Right cardiac atrium (tissue), 5 donors: Measurements from ENCODE around the gene HNRNPU. TPM values are rescaled to one million over a fixed set of nuclear protein-coding genes. Genes with fewer than 3 reads are reported as not detected.

Experiments used
- ATAC-seq, 2 donors: fragments of 200-7000 bp; cut with Tn5 transposase; one replicate each; pipeline versions ENCODE4 v1.8.0 to v1.9.1; 2020; ENCODE audit warnings: moderate library complexity in 2 of 2, mild to moderate bottlenecking in 1 of 2
- DNase-seq, 3 donors: peaks; one replicate each; pipeline ENCODE4 v3.0.0-alpha.2; 2020
- H3K27ac ChIP-seq: one replicate; pipeline ENCODE4 v1.5.1; 2013; ENCODE audit warnings: mild to moderate bottlenecking, low read length, control low read depth, moderate library complexity
- H3K27me3 ChIP-seq: one replicate; pipeline ENCODE4 v1.6.1; 2013; ENCODE audit not compliant: control insufficient read depth, insufficient read depth
- H3K4me1 ChIP-seq: one replicate; pipeline ENCODE4 v1.6.1; 2013; ENCODE audit warnings: low read length; ENCODE audit not compliant: control insufficient read depth, insufficient read depth
- H3K4me3 ChIP-seq: one replicate; pipeline ENCODE4 v1.5.1; 2013; ENCODE audit warnings: low read length, control low read depth
- H3K9me3 ChIP-seq: one replicate; pipeline ENCODE4 v1.6.1; 2013; ENCODE audit warnings: low read length; ENCODE audit not compliant: control insufficient read depth
- WGBS: extraction: QIAGEN DNeasy Blood & Tissue Kit; methylation state at CpG from one replicate; pipeline ENCODE4 v1.1.7; 2013; 5-methylcytosine and 5-hydroxymethylcytosine counted together
- intact Hi-C, 4 donors: fragments of 100-400 bp; cut with DNase I; formaldehyde crosslinking; loops; one replicate each; pipeline versions ENCODE4 v1.11.0 to v1.14.0; 2022 to 2023
- long read RNA-seq, 4 donors: library from polyadenylated mRNA; unstranded; transcript quantifications; one replicate each; pipeline ENCODE4 v2.0.0, GENCODE V29; 2020 to 2021
- polyA plus RNA-seq: library from polyadenylated mRNA; stranded (reverse); fragments of 200-250 nt; gene quantifications from one replicate; pipeline ENCODE4 v1.2.3, GENCODE V29; 2013
- total RNA-seq, 4 donors: library from RNA; stranded (reverse); fragmentation: NEBNext Ultra II Directional; extraction: Animal tissue kit (Norgen Biotek cat#: 25700); gene quantifications; one replicate each; pipeline ENCODE4 v1.2.1, GENCODE V29; 2021
- donor health status: healthy with polysubstance abuse.
- donor health status: DM: no; HTN: yes; CAD: no.
- donor health status: DM: no; HTN: no; CAD: no.
- donor health status: DM: no; HTN: yes; CAD: no; lungs with severe emphysema.
- donor health status: DM: yes; HTN: yes; CAD: no.

HNRNPU gene
- total RNA-seq (100 to 1,000 TPM; 180 to 194 (median 184) TPM), polyA plus RNA-seq (112 TPM)
- long read RNA-seq, donor 1, full-length matches to known transcripts: 335 of 381 reads
- long read RNA-seq, donor 1, partial matches to known transcripts: 42 of 381 reads
- long read RNA-seq, donor 1, other reads (novel, unspliced or antisense): 4 of 381 reads
- long read RNA-seq, donor 2, full-length matches to known transcripts: 117 of 137 reads
- long read RNA-seq, donor 2, partial matches to known transcripts: 15 of 137 reads
- long read RNA-seq, donor 2, other reads (novel, unspliced or antisense): 5 of 137 reads
- long read RNA-seq, donor 3, full-length matches to known transcripts: 105 of 189 reads
- long read RNA-seq, donor 3, partial matches to known transcripts: 67 of 189 reads
- long read RNA-seq, donor 3, other reads (novel, unspliced or antisense): 17 of 189 reads
- long read RNA-seq, donor 4, full-length matches to known transcripts: 137 of 157 reads
- long read RNA-seq, donor 4, partial matches to known transcripts: 13 of 157 reads
- long read RNA-seq, donor 4, other reads (novel, unspliced or antisense): 7 of 157 reads

DNA sequence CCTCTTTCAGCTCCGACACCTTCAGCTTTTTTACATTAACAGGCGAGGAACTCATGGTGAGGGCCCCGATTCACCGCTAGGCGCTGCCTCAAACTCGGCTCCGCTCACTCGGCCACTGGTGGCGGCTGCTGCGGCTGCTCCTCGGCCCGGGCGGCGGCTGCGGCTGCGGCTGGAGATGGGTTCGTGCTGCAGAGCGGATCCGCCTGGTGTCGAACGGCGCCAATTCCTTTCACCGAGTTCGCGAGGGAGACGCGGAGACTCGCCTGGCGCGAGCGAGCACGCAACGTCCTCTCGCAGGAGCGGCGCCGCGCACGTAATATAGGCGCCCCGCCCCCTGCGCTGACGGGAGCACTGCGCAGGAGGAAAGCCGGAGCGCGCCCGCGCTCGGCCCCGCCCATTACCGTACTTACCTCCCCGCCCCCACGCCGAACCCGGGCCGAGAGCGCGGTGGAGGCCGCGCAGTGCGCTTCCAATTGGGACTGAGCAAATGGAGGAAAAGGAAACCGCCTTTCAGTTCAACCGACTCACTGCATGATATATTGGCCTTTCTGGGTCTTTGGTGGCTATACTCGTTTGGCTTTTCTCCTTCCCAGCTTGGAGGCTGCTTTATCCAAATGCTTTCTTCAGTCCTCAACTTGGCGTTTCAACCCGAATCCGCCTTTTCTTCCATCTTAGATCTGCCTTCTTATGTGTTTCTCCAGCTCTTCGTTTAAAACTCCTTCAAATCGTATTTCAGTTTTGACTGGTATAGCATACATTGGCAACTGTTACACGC is at the start of gene HNRNPU:
TSS of gene HNRNPU (minus strand) at position 291 of the 775 bp plus-strand sequence. CDS start at position 55, 236 bp downstream.
- DNase-seq (peak; percentile 98 to 100 (median 99)), ATAC-seq (peak; percentile 95 to 96)
- H3K27ac ChIP-seq: peak within 1 kb of the TSS; percentile 98
- H3K9me3 ChIP-seq: no peaks in the 10 kb centered on the region
- H3K4me3 ChIP-seq: peak within 1 kb of the TSS; percentile 90
- intact Hi-C loops: loop anchor here (2.0 to 10.0 kb wide), 6 partner anchors 100 to 180 kb away; a partner anchor contains a TSS
- no peaks in the 10 kb centered on the region for H3K27me3 ChIP-seq
- H3K4me1 ChIP-seq: peaks cover 5% of the 10 kb centered on the region
- WGBS: under 1% methylated on average over 71 of the region's 71 CpGs

DNA sequence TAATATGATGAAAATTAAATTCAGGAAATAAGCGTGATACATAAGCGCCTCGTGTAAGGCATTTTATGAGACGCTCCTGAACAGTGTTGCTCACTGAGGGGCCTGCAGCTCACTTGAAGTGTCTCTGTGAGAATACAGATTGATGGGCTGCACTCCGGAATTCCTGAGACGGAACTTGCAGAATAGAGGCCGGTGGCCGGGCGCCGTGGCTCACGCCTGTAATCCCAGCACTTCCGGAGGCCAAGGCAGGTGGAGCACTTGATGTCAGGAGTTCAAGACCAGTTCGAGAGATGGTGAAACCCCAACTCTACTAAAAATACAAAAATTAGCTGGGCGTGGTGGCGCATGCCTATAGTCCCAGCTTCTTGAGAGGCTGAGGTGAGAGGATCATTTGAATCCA is 49.5 kb upstream of the HNRNPU start:
- H3K9me3 ChIP-seq: no peaks in the 10 kb centered on the region
- no peaks in the 10 kb centered on the region for H3K27me3 ChIP-seq
- no peaks in the 10 kb centered on the region for H3K4me1 ChIP-seq
- H3K27ac ChIP-seq: no peak overlapping the region
- 94% methylated on average over 15 of the region's 15 CpGs for WGBS
- DNase-seq (no peak), ATAC-seq (no peak)
- intact Hi-C loops: no loop called here
- H3K4me3 ChIP-seq: no peak overlapping the region

DNA sequence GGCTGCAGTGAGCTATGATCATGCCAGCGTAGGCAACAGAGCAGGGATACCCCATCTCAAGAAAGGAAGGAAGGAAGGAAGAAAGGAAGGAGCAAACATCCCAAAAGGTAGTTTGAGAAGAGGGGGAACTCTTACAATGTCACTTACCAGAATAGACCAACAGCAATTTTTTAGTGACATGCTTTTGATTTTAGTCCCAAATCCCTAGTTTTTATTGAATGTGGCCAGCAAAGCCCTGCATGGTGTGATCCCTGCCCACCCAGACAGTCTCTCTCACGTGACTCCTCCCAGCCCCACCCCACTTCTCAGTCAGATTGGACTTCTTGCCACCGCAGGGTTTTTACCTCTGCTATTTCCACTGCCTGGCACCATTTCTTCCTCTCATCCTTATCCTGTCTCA is 39.8 kb upstream of the HNRNPU start:
- Histone ChIP-seq H3K4me1 (no peaks in the 10 kb centered on the region), H3K4me3 (no peak overlapping the region), H3K27ac (no peak overlapping the region), H3K9me3 (no peaks in the 10 kb centered on the region), H3K27me3 (no peaks in the 10 kb centered on the region)
- ATAC-seq (no peak), DNase-seq (no peak)
- intact Hi-C loops: no loop called here
- WGBS: 66% methylated on average over 3 of the region's 3 CpGs

DNA sequence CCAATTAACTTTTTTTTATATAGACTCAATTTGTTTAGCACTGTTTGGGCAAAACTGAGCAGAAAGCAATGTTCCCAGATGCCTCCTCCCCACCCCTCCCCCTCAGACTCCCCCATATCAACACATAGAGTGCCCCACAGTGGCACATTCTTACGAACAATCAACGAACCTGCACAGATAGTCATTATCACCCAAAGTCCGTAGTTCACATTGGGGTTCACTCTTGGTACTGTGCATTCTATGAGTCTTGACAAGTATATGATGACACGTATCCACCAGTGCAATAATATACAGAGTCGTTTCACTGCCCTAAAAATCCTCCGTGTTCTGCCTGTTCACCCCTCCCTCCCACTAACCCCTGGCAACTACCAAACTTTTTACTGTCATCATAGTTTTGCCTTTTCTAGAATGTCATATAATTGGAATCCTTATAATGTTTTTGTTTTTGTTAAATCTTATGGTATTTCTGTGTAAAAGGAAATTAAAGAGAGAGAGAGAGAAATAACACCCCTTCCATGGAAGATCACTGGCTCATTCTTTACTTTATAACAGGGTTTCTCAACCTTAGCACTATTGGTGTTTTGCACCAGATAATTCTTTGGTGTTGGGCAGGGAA is 37.2 kb upstream of the HNRNPU start:
- no peaks in the 10 kb centered on the region for H3K9me3 ChIP-seq
- H3K4me1 ChIP-seq: no peaks in the 10 kb centered on the region
- H3K27ac ChIP-seq: no peak overlapping the region
- H3K27me3 ChIP-seq: no peaks in the 10 kb centered on the region
- DNase-seq (no peak), ATAC-seq (no peak)
- no peak overlapping the region for H3K4me3 ChIP-seq
- intact Hi-C loops: no loop called here
- 47% methylated on average over 6 of the region's 6 CpGs for WGBS

DNA sequence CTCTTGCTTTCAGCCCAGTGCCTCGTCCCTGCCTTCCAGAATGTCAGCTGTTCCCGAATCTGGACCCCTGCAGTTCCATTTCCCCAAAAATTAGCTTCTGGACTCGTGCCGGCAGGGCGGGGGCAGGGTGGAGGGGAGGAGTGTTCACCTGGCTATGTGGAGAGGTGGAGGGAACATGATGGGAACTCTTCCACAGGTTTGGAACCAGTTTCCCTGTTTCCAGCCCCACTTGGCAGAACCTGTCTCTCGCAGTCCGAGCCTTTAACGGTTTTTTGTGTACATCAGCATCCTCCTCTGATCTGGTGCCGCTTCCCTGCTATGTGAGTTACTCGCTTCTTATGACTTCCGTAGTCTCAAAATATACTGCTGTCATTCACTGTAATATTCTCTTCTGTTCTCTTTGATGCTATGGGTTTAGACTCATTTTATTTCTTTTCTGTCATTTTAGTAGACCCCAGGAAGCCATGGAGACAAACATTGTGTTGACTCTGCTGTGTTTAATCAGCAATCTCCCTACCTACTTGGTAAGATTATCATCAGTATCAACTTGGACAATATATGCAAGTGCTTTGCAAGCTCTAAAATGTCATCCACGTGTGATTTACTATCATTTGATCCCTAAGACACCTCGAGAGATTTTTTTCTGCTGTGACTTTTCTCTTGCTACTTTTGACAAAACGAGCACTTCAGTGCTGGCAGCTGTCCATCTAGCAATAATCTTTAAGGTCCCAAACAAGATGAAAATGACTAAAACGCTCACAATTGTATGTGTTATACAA is 33.3 kb upstream of the HNRNPU start:
- intact Hi-C loops: no loop called here
- Histone ChIP-seq H3K27ac (no peak overlapping the region), H3K9me3 (no peaks in the 10 kb centered on the region), H3K27me3 (no peaks in the 10 kb centered on the region), H3K4me3 (no peak overlapping the region), H3K4me1 (no peaks in the 10 kb centered on the region)
- 83% methylated on average over 15 of the region's 15 CpGs for WGBS
- ATAC-seq (no peak), DNase-seq (no peak)

DNA sequence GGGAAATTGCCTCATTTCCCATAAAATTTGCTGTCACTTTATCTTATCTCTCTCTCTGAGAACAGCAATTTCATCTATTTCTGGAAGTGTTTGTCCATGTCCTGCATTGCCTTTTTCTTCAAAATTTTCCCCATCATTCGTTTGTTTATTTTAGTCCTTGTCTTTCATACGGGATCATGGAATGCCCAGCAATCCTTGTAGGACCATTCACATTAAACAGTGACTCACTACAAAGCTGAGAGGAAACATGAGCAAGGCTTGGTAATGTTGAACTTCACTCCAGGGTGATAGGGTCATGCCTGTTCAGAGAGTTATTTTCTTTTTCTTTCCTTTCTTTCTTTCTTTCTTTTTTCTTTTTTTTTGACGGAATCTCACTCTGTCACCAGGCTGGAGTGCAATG is 32.2 kb upstream of the HNRNPU start:
- H3K4me1 ChIP-seq: no peaks in the 10 kb centered on the region
- 60% methylated on average over 3 of the region's 3 CpGs for WGBS
- H3K27me3 ChIP-seq: no peaks in the 10 kb centered on the region
- ATAC-seq (no peak), DNase-seq (no peak)
- H3K9me3 ChIP-seq: no peaks in the 10 kb centered on the region
- intact Hi-C loops: no loop called here
- H3K4me3 ChIP-seq: no peak overlapping the region
- H3K27ac ChIP-seq: no peak overlapping the region

DNA sequence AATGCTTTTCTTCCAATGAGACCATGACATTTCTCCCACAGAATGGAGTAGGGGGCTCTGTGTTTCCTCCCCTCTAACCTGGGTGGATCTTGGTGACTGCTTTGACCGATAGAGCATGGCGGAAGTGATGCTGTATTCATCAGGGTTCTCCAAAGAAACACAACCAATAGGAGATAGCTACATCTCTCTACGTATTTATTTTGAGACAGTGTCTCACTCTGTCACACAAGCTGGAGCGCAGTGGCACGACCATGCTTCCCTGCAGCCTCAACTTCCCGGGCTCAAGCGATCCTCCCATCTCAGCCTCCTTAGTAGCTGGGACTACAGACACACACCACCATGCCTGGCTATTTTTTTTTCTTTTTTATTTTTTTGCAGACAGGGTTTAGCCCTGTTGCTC is 29.5 kb upstream of the HNRNPU start:
- Histone ChIP-seq H3K9me3 (no peaks in the 10 kb centered on the region), H3K27ac (no peak overlapping the region), H3K4me3 (no peak overlapping the region), H3K4me1 (no peaks in the 10 kb centered on the region), H3K27me3 (no peaks in the 10 kb centered on the region)
- intact Hi-C loops: no loop called here
- 90% methylated on average over 7 of the region's 7 CpGs for WGBS
- no peak for DNase-seq
- ATAC-seq: no peak

DNA sequence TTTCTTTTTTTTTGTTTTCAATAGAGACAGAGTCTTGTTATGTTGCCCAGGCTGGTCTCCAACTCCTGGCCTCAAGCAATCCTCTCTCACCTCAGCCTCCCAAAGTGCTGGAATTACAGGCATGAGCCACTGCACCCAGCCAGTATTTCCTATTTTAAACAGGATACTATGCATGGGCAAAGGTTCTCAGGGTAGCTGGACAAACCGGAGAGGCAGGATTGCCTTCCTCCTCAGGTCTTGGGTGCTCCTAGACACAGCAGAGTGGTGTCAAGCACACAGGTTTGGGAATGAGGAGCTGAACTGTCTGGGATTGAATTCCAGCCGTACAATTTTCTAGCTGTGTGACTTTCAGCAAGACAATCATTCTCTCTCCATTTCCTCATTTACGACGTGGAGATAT is 22.9 kb upstream of the HNRNPU start:
- no peaks in the 10 kb centered on the region for H3K27me3 ChIP-seq
- H3K27ac ChIP-seq: no peak overlapping the region
- H3K4me3 ChIP-seq: no peak overlapping the region
- WGBS: 93% methylated on average over 4 of the region's 4 CpGs
- intact Hi-C loops: no loop called here
- no peaks in the 10 kb centered on the region for H3K9me3 ChIP-seq
- no peak for ATAC-seq
- H3K4me1 ChIP-seq: no peaks in the 10 kb centered on the region
- DNase-seq: no peak

DNA sequence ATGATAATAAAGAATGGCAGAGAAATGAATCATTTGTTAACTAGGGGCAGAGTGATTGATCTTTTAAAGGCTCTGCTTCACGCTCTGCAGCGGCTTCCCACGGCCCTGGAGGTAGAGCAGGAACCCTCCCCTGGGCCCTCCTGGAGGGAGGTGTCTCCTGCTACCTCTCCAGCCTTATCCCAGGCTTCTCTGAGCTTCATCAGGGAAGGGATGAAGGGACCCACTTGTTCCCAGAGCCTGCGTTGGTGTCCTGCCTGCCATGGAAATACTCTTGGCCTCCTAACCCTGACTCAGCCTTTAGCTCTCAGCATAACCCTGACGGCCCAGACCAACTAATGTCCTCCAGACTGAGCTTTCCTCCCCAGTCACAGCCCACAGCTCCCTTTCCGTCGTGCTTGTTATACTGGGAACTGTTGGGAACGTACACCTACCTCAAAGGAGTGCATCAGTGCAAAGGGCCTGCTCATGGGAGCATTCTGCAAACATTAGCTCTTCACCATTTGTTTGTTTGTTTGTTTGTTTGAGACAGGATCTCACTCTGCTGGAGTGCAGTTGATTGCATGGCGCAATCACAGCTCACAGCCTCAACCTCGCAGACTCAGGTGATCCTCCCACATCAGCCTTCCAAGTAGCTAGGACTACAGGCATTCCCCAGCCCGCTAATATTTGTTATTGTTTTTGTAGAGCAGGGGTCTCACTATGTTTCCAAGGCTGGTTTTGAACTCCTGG is 17.4 kb upstream of the HNRNPU start:
- ATAC-seq (no peak), DNase-seq (no peak)
- Histone ChIP-seq H3K4me3 (no peak overlapping the region), H3K27ac (no peak overlapping the region), H3K9me3 (no peaks in the 10 kb centered on the region), H3K27me3 (no peaks in the 10 kb centered on the region), H3K4me1 (no peaks in the 10 kb centered on the region)
- intact Hi-C loops: no loop called here
- WGBS: 80% methylated on average over 11 of the region's 11 CpGs

DNA sequence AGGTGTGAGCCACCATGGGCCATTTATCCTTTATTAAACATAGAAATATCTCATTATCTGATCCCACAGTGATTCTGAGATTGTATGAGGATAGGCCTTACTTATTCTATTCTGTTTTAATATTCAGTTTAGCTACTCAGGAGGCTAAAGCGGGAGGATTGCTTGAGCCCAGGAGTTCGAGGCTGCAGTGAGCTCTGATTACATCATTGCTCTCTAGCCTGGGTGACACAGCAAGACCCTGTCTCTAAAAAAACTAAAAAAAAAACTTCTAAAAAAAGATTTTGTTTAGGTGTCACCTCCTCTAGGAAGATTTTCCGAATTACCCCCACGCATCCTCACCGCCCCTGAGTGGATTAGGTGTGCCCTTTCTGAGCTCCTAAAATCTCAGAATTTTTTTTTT is 14.3 kb upstream of the HNRNPU start:
- Histone ChIP-seq H3K27me3 (no peaks in the 10 kb centered on the region), H3K4me3 (no peak overlapping the region), H3K27ac (no peak overlapping the region), H3K9me3 (no peaks in the 10 kb centered on the region), H3K4me1 (no peaks in the 10 kb centered on the region)
- DNase-seq: no peak
- intact Hi-C loops: no loop called here
- WGBS: 93% methylated on average over 5 of the region's 5 CpGs
- no peak for ATAC-seq
